GM23338 (cell line): ENCODE results near the gene KLHL26. TPM values are rescaled to one million over a fixed set of nuclear protein-coding genes. Genes with fewer than 3 reads are reported as not detected.
A peak's percentile ranks its signal among the peaks of the same experiment; 100 is the strongest.

Source experiments
- ATAC-seq: fragments of 200-7000 bp; cut with Tn5 transposase; 3 replicates; pipeline ENCODE4 v1.9.1; 2020
- DNase-seq: peaks from one replicate; pipeline ENCODE4 v3.0.0-alpha.2; 2015; ENCODE audit warnings: low spot score
- H2AFZ ChIP-seq: fragments of 200-600 bp; sonication (generic); 2 replicates; pipeline ENCODE4 v1.8.0; 2016; ENCODE audit warnings: antibody characterized with exemption, mild to moderate bottlenecking, moderate library complexity
- H3F3A ChIP-seq: fragments of 200-600 bp; sonication (generic); replicated peaks from 2 replicates; pipeline ENCODE4 v1.8.0; 2017; ENCODE audit warnings: antibody characterized with exemption, mixed run types, low read depth
- H3K27ac ChIP-seq: fragments of 200-600 bp; sonication (generic); 2 replicates; pipeline ENCODE4 v1.6.1; 2016; ENCODE audit warnings: low read depth
- H3K27me3 ChIP-seq: fragments of 200-600 bp; sonication (generic); 2 replicates; pipeline ENCODE4 v1.8.0; 2016; ENCODE audit warnings: mild to moderate bottlenecking, mixed run types, moderate library complexity; ENCODE audit not compliant: insufficient read depth
- H3K36me3 ChIP-seq: fragments of 200-600 bp; sonication (generic); 2 replicates; pipeline ENCODE4 v1.8.0; 2016; ENCODE audit warnings: mild to moderate bottlenecking; ENCODE audit not compliant: insufficient read depth
- H3K4me1 ChIP-seq: fragments of 200-600 bp; sonication (generic); 2 replicates; pipeline ENCODE4 v1.8.0; 2016; ENCODE audit warnings: mild to moderate bottlenecking, moderate library complexity; ENCODE audit not compliant: insufficient read depth
- H3K4me2 ChIP-seq: fragments of 200-600 bp; sonication (generic); 2 replicates; pipeline ENCODE4 v1.7.1; 2017; ENCODE audit warnings: mixed run types
- H3K4me3 ChIP-seq: fragments of 200-600 bp; sonication (generic); 2 replicates; pipeline ENCODE4 v1.6.1; 2016; ENCODE audit warnings: mixed run types
- H3K79me2 ChIP-seq: fragments of 200-600 bp; sonication (generic); replicated peaks from 2 replicates; pipeline ENCODE4 v1.8.0; 2017; ENCODE audit warnings: mild to moderate bottlenecking; ENCODE audit not compliant: insufficient read depth
- H3K9me2 ChIP-seq: fragments of 200-600 bp; sonication (generic); 2 replicates; pipeline ENCODE4 v1.8.0; 2017; ENCODE audit not compliant: insufficient read depth
- H4K20me1 ChIP-seq: fragments of 200-600 bp; sonication (generic); replicated peaks from 2 replicates; pipeline ENCODE4 v1.8.0; 2017; ENCODE audit warnings: mild to moderate bottlenecking; ENCODE audit not compliant: insufficient read depth
- H3K27ac Mint-ChIP-seq: 2 replicates; pipeline ENCODE4 v1.8.0; 2020; ENCODE audit warnings: inconsistent platforms, mild to moderate bottlenecking, moderate library complexity, mixed read lengths
- H3K27me3 Mint-ChIP-seq: 3 replicates; pipeline ENCODE4 v1.8.0; 2022; ENCODE audit warnings: low read depth, mild to moderate bottlenecking, moderate library complexity, mixed read lengths, inconsistent platforms; ENCODE audit not compliant: insufficient read depth, poor library complexity
- H3K36me3 Mint-ChIP-seq: 3 replicates; pipeline ENCODE4 v1.8.0; 2021; ENCODE audit warnings: low read depth, mild to moderate bottlenecking, inconsistent platforms, moderate library complexity, mixed read lengths
- H3K4me1 Mint-ChIP-seq: 3 replicates; pipeline ENCODE4 v1.8.0; 2020; ENCODE audit warnings: mild to moderate bottlenecking, inconsistent platforms, mixed read lengths
- H3K4me3 Mint-ChIP-seq: 3 replicates; pipeline ENCODE4 v1.8.0; 2021; ENCODE audit warnings: moderate library complexity, mild to moderate bottlenecking, inconsistent platforms, mixed read lengths
- H3K9me3 Mint-ChIP-seq: 3 replicates; pipeline ENCODE4 v1.8.0; 2020; ENCODE audit warnings: moderate library complexity, mild to moderate bottlenecking, inconsistent platforms, mixed read lengths
- CTCF ChIP-seq, 2 experiments: fragments of 200-600 bp in 1 of 2; sonication (generic) in 1 of 2; conservative IDR thresholded peaks; 2 replicates each; pipeline versions ENCODE4 v1.5.1 to v1.6.1; 2016 to 2017; ENCODE audit warnings: antibody characterized with exemption in 2 of 2, low read depth in 2 of 2, mild to moderate bottlenecking in 2 of 2, moderate library complexity in 1 of 2
- EZH2 ChIP-seq: fragments of 200-600 bp; sonication (generic); IDR thresholded peaks from one replicate; pipeline ENCODE4 v1.8.0; 2017; ENCODE audit warnings: antibody characterized with exemption, mild to moderate bottlenecking, low read depth; ENCODE audit not compliant: unreplicated experiment
- JUNB ChIP-seq: IDR thresholded peaks from one replicate; pipeline ENCODE4 v1.6.1; 2016; ENCODE audit warnings: antibody characterized with exemption; ENCODE audit not compliant: unreplicated experiment
- REST ChIP-seq: IDR thresholded peaks from one replicate; pipeline ENCODE4 v1.6.1; 2018; ENCODE audit warnings: antibody characterized with exemption; ENCODE audit not compliant: unreplicated experiment
- ZNF331 ChIP-seq: fragments of 250-450 bp; sonication (Bioruptor Pico); IDR thresholded peaks from 2 replicates; pipeline ENCODE4 v1.5.0; 2020; ENCODE audit warnings: low read depth, mild to moderate bottlenecking, moderate library complexity
- polyA plus RNA-seq: library from polyadenylated mRNA; unstranded; fragments of >200 nt; fragmentation: Nextera tagmentation; extraction: Ambion mirVana; gene quantifications from 2 replicates; pipeline ENCODE4 v1.2.1, GENCODE V29; 2016
- total RNA-seq: library from RNA; depleted of rRNA; stranded (reverse); fragments of >200 nt; shearing (Covaris generic); gene quantifications from 2 replicates; pipeline ENCODE4 v1.2.3, GENCODE V29; 2014

KLHL26 gene
- total and polyA plus RNA-seq, 2 experiments from 2014 or later: 3.6 to 11.2 TPM

- peaks cover 19% of the 10 kb centered on the region for H3K27me3 Mint-ChIP-seq
- Histone ChIP-seq H3K9me2 (no peaks in the 10 kb centered on the region; the same call in 1 of the 2 replicates), H4K20me1 (peaks cover 10% of the 10 kb centered on the region), H3K4me3 (no peak overlapping the region), H2AFZ (no peak overlapping the region), H3F3A (peaks cover 3% of the 10 kb centered on the region; the same call in 1 of the 2 replicates), H3K79me2 (peaks cover 8% of the 10 kb centered on the region; the same call in 1 of the 2 replicates), H3K27me3 (no peaks in the 10 kb centered on the region), H3K4me1 (peaks cover 20% of the 10 kb centered on the region; the same call in 1 of the 2 replicates), H3K36me3 (no peaks in the 10 kb centered on the region), H3K4me2 (no peak overlapping the region), H3K27ac (no peak overlapping the region)
- peaks cover 4% of the 10 kb centered on the region; the same call in 2 of the 3 replicates for H3K36me3 Mint-ChIP-seq
- no peaks in the 10 kb centered on the region; the same call in 1 of the 3 replicates for H3K9me3 Mint-ChIP-seq
- peaks cover 48% of the 10 kb centered on the region for H3K4me1 Mint-ChIP-seq
- ATAC-seq (no peak), DNase-seq (no peak)
- no peak overlapping the region for H3K4me3 Mint-ChIP-seq
- TF ChIP-seq ZNF331: no peak
- TF ChIP-seq REST: no peak
- no peak overlapping the region for H3K27ac Mint-ChIP-seq
Measured at GRCh38 chr19:18647807-18648206, 11.0 kb downstream of the KLHL26 start.

- ATAC-seq (no peak), DNase-seq (no peak)
- no peak overlapping the region for H3K4me3 Mint-ChIP-seq
- H3K9me3 Mint-ChIP-seq: no peaks in the 10 kb centered on the region; the same call in 1 of the 3 replicates
- H3K4me2 ChIP-seq: no peak overlapping the region
- peaks cover 8% of the 10 kb centered on the region; the same call in 1 of the 2 replicates for H3K79me2 ChIP-seq
- H3K4me1 ChIP-seq: peaks cover 20% of the 10 kb centered on the region; the same call in 1 of the 2 replicates
- H3K27me3 Mint-ChIP-seq: peaks cover 19% of the 10 kb centered on the region
- no peaks in the 10 kb centered on the region for H3K9me2 ChIP-seq
- no peak overlapping the region for H2AFZ ChIP-seq
- peaks cover 5% of the 10 kb centered on the region for H4K20me1 ChIP-seq
- H3K36me3 Mint-ChIP-seq: peaks cover 2% of the 10 kb centered on the region; the same call in 2 of the 3 replicates
- H3K36me3 ChIP-seq: no peaks in the 10 kb centered on the region
- H3K4me1 Mint-ChIP-seq: peaks cover 48% of the 10 kb centered on the region
- no peaks in the 10 kb centered on the region for H3K27me3 ChIP-seq
- H3K27ac Mint-ChIP-seq: peak overlapping the region; percentile 76; the same call in 1 of the 2 replicates
- H3F3A ChIP-seq: peaks cover 3% of the 10 kb centered on the region; the same call in 1 of the 2 replicates
- no peak overlapping the region for H3K27ac ChIP-seq
- no peak overlapping the region for H3K4me3 ChIP-seq
- TF ChIP-seq CTCF (conservative IDR thresholded peaks at IDR 0.05; ENCODE audit: low read depth in 2 of 2) (no peak), EZH2 (no peak), JUNB (no peak), REST (no peak)
Measured at GRCh38 chr19:18648973-18649315, 12.1 kb downstream of the KLHL26 start.
